CD4-positive, alpha-beta T cell treated with Interleukin-12 subunit alpha and Interleukin-12 subunit beta, for 1 hour (primary cell): ENCODE data around the gene IRS1.

Experiments
- DNase-seq: peaks from one replicate; pipeline ENCODE4 v3.0.0-alpha.2; 2020

The IRS1 gene

GRCh38 chr2:226825056-226825455 lies 25.4 kb upstream of the IRS1 start:
- no peak for DNase-seq

DNA sequence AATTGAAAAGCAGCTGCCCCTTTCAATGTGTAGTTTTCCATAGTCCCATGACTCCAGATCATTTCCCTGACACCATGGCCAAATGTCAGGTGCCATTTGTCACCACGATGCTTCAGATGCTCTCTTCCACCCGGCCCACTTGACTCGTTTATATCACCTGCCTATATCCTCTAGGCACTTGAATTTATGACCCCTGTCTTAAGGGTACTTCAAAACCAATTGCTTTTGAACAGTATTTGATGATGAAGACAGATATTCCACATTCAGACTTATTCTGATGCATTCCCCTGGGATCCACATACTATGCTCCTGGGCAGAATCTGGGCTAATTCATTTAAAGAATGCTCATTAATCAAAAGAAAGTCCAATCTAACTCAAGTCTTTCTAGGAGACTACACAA lies 19.3 kb upstream of the IRS1 start:
- no peak for DNase-seq

DNA sequence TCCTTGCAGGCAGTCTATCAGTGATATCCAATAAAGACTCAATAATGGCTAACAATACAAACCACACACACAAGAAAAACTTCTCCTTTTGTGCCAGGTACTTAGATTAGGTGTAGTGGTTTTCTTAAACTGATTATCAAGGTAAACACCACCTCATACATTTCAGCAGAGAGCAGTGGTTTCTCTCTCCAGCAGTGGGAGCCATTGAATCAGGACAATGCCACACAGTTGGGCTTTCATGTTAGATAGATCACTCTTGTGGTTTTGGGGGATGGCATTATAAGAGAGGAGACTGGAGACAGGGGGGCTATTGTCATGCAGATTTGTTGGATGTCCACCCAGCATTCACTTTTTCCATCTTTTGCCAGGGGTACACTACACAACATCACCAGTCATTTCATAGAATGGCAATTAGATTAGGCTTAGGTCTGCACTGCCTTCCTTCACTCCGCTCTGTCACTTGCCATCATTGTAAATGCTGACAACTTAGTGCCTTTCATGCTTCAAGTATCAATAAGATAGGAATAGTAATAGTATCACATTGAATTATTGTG lies 13.6 kb upstream of the IRS1 start:
- no peak for DNase-seq

- DNase-seq: no peak
These were observed 3.8 kb upstream of the IRS1 start for GRCh38 chr2:226803410-226803809.

GRCh38 chr2:226802573-226802972 lies 3.0 kb upstream of the IRS1 start:
- DNase-seq: peak; percentile 79

GRCh38 chr2:226800941-226801784 lies 1.5 kb upstream of the IRS1 start:
- DNase-seq: peak; percentile 75

GRCh38 chr2:226799976-226800940 lies 638 bp upstream of the IRS1 start:
- DNase-seq: no peak

DNA sequence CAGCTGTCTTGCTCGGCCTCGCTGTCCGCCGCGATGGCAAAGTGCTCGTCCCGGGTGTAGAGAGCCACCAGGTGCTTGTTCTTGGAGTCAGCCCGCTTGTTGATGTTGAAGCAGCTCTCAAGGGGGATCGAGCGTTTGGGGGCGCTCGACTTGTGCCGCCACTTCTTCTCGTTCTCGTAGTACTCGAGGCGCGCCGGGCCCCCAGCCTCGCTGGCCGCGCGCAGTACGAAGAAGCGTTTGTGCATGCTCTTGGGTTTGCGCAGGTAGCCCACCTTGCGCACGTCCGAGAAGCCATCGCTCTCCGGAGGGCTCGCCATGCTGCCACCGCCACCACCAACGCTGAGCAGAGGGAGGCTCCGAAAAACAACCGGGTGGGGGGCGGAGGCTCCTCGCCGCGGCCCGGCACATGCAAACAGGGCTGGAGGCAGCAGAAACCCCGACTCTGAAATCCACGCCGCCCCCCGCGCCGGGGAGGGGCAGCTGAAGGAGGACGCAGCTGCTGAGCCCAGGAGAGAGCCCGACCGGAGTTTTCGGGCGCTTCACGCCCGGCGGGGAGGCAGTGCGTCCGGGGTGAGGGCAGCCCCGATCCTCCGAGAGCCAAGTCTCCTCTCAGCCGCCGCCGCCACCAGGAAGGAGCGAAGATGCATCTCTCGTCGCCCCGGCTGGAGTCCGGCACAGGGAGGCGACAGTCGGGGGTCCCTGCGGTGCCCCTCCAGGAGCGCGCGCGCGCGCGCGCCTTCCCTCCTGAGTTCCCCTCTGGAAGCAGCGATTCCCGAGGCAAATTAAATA lies 1.0 kb downstream of the IRS1 start:
- DNase-seq: peak; percentile 43

GRCh38 chr2:226797989-226798421 lies 1.6 kb downstream of the IRS1 start:
- no peak for DNase-seq

DNA sequence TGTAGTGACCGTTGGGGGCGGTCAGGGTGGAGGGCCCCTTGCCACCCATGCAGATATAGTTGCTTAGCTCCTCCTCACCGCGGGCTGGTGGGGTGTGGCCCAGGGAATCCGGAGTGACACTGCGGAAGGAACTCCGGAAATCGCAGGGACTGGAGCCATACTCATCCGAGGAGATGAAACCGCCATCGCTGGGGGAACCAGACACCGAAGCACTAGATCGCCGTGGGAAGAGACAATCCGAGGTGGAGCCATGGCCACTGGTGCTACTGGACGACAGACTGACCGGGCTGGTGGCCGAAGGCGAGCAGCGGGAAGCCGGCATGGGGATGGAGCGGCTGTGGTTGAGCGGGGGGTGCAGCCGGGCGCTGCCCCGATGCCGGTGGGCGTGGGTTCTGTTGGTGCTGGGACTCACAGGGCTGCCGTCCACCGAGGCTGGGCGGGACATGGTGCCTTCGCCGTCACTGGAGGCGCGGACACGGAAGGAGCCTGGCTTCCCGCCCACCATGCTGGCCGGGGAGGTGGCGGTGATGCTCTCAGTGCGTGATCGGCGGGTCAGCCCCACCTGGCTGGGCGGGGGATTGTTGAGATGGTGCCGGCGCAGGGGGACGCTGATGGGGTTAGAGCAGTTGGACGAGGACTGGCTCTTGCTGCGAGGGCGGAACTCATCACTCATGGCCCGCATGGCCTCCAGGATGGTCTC lies 2.2 kb downstream of the IRS1 start:
- DNase-seq: no peak

DNA sequence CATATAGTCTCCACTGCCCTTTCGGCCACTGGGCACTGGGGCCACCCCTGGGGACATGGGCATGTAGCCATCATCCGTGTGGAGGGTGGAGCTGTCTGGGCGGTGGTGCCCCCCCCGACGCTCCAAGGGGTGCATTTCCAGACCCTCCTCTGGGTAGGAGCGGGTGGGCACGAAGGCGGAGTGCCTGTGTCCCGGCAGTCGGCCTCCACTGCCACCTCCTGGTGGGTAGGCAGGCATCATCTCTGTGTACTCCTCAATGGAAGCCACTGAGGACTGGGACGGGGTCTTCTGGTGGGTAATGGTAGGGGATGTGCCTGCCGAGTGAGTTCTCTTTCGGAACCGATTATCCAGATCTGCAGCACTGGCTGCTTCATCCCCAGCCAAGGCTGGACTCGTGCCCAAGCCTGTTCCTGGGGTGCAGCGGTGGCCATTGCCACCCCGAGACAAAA lies 2.8 kb downstream of the IRS1 start:
- DNase-seq: no peak

DNA sequence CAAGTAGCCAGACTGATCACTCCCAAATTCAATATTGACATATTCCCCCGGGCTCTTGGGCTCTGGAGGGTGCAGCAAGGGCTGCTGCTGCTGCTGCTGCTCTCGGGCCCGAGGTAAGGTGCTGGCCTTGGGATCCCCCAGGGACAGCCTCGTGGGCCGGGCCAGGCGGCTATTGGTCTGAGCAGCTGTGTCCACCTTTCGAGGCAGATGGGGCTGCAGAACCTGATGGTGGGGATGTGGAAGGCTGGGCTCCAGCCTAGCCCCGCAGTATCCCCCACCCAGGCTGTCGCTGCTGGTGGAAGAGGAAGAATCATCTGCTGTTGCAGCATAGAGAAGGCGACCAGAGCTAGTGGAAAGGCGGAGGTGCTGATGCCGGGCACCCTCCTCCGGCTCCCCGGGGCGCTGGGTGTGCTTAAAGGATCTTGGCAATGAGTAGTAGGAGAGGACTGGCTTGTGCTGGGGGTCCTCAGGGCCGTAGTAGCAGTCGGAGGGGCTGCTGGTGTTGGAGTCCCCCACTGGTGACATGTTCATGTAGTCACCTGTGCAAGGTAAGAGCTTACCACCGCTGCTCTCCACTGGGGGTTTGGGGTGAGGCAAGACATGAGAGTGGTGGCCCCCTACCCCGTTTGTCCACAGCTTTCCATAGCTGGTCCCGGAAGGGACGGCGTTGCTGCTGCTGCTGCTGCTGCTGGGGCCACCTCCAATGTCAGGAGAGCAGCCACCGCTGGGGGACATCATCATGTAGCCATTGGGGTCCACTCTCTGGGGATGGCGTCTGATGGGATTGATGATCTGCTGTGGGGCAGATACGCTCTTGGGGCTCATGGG lies 3.4 kb downstream of the IRS1 start:
- no peak for DNase-seq

GRCh38 chr2:226795281-226796011 lies 4.2 kb downstream of the IRS1 start:
- DNase-seq: no peak

DNA sequence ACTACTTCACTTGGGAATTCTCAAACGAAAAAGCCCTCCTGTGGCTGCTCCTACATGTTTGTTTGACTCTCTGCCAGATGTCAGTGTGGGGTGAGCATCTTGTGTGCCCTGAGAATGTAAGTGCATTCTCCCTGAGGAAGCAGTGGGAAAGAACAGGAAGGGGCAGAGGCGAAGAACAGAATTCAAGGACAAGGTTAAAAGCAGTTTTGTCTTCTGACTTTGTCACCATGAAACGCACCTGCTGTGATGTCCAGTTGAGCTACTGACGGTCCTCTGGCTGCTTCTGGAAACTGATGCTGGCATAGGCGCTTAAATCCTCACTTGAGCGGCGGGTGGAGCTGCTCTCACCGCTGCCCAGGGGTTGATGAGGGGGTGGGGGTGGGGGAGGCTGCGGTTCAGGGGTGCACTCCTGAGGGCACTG lies 4.9 kb downstream of the IRS1 start:
- DNase-seq: no peak

- DNase-seq: no peak
These were observed 5.4 kb downstream of the IRS1 start for GRCh38 chr2:226794196-226794661.

DNA sequence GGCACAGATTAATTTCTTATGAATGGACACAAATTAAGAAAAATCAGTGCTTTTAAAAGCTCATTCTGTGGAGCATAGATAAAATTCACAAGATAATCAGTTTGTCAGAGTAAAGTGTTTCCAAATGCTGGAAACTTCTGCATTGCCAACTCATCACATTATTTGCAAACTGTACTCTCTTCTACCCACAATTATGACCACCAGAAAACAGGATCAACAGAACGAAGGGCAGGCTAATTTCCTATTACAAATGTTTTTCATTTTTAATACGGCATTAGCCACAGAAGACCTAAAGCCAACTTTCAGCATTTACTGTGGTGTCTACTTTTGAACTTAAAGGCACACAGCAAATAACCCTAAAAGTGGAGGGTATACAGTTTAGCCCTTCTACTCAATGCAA lies 6.0 kb downstream of the IRS1 start:
- DNase-seq: no peak

GRCh38 chr2:226792155-226792881 lies 7.3 kb downstream of the IRS1 start:
- no peak for DNase-seq

DNA sequence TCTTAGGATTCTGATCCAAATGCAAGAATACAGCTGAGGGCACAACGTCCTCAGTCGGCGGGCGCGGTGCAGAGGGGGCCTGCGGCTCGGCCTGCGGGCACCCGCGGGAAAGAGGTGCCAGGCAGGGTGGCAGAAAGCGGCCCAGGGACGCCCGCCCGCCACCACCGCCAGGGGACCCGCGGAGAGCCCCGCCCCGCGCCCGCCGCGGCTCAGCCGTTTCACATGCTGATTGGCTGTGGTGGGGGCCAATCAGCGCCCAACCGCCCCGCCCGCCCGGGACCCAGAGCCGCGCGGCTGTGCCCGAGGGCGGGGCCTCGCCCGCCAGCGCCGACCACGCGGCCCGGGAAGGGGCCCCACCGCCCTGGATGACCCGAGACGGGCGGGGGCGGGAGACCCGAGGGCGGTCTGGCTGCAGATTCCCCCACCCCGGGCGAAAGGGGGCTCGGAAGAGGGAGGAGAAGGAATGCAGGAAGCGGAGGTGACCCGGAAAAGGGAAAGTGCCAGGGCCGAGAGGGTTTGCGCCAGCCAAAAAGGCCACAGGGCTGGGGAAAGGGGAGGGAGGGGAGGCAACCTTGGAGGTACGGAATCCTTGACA lies 8.0 kb downstream of the IRS1 start:
- DNase-seq: peak; percentile 92

- no peak for DNase-seq
These were observed 8.5 kb downstream of the IRS1 start for GRCh38 chr2:226791056-226791486.
